IPS-18c (cell line): ENCODE data around the gene CCDC57.
"Not testable (repeated sequence)": the region's sequence is repeated elsewhere in the genome, so short reads cannot be mapped to it uniquely, and the experiment has no call there.

Experiments
- H3K4me3 ChIP-seq: 2 replicates; pipeline ENCODE4 v1.7.0; 2013; ENCODE audit warnings: low read depth, mild to moderate bottlenecking, low read length, moderate library complexity; ENCODE audit not compliant: insufficient read depth
- H3K9me3 ChIP-seq: one replicate; pipeline ENCODE4 v1.6.1; 2013; ENCODE audit warnings: mild to moderate bottlenecking, low read length, moderate library complexity; ENCODE audit not compliant: control insufficient read depth, insufficient read depth

Gene CCDC57

GRCh38 chr17:82177761-82178498 is 34.7 kb downstream of the CCDC57 start:
- no peaks in the 10 kb centered on the region for H3K9me3 ChIP-seq
- no peak overlapping the region for H3K4me3 ChIP-seq

GRCh38 chr17:82177276-82177675 is 35.4 kb downstream of the CCDC57 start:
- Histone ChIP-seq H3K4me3 (no peak overlapping the region), H3K9me3 (no peaks in the 10 kb centered on the region)

DNA sequence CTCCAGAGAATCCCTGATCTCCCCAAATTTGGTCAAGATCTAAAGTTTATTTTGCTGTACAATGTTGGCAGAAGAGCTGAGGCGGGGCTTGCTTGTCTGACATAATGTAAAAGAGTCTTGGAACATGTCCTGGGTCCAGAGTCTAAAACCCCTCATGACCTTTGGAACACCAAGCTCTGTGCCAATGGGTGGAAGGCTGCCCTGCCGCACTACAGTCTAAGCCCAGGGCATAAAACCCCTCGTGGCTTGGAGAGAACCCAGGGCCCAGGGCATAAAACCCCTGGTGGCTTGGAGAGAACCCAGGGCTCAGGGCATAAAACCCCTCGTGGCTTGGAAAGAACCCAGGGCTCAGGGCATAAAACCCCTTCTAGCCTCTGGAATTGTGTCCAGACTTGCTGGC is 36.7 kb downstream of the CCDC57 start:
- H3K4me3 ChIP-seq = no peak overlapping the region
- H3K9me3 ChIP-seq = no peaks in the 10 kb centered on the region

GRCh38 chr17:82175201-82175600 is 37.4 kb downstream of the CCDC57 start:
- no peak overlapping the region; the same call in 1 of the 2 replicates for H3K4me3 ChIP-seq

GRCh38 chr17:82174042-82174857 is 38.4 kb downstream of the CCDC57 start:
- H3K4me3 ChIP-seq, H3K9me3 ChIP-seq: not testable (repeated sequence)

More at GRCh38 chr17:82175201-82175600, 37.4 kb downstream of the CCDC57 start:
- H3K9me3 ChIP-seq = no peaks in the 10 kb centered on the region

DNA sequence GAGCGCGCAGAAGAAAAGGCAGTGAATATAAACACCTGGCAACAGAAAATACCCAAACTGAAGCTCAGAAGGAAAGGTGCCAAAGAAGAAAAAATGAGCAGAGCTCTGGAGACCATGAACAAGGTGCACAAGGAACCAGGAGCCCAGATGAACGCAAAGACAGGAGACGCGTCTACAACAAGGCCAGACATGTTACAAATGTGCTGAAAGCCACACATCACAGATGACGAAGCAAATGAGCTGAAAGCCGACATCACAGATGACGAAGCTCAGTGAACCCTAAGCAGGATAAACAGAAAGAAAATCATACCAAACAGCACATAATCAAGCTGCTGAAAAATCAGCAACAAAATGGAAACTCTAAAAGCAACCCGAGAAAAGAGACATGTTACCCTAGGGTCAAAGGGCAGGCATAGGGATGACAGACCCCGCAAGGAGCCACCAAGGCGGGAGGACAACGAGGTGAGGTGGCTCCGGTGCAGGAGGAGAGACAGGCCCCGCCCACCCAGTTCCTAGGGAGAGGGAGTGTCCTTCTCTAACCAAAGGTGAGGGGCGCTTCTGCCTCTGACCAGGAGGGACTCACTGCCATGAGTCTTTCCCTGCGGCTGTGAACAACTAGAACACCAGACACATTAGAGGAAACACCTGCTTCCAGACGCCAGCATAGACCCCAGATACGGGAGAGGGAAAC is 39.1 kb downstream of the CCDC57 start:
- H3K4me3 ChIP-seq = no peak overlapping the region; the same call in 1 of the 2 replicates

GRCh38 chr17:82172486-82173160 is 40.0 kb downstream of the CCDC57 start:
- Histone ChIP-seq H3K9me3 (no peaks in the 10 kb centered on the region), H3K4me3 (no peak overlapping the region)

More for the DNA sequence above, 39.1 kb downstream of the CCDC57 start:
- no peaks in the 10 kb centered on the region for H3K9me3 ChIP-seq

DNA sequence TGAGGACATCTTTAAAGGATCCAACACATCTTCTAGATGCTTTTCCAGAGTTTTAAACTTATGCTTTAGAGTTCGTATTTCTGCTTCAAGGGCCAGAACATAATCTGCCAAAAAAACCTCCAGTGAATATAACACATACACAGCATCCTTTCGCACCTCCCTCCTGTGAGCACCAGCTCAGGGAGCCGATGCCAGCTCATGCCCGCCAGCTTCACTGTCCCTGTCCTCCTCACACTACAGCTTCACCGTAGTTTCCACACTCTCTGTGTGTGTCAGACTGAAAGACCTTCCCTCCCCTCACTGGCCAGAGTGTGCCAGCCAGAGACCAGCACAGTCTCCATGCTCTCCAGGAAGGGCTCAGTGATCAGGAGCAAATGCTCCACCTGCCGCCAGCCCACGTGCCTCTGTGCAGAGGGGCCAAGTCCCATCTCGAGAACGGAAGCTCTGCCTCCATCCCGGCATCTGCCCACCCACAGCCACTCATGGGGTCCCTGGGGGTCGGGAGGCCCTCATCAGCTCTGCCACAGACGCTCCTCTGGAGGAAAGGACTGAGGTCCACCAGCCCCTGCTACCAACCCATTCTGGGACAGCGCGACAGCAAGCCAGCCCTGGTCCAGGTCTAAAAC is 40.8 kb downstream of the CCDC57 start:
- Histone ChIP-seq H3K4me3 (no peak overlapping the region), H3K9me3 (no peaks in the 10 kb centered on the region)

DNA sequence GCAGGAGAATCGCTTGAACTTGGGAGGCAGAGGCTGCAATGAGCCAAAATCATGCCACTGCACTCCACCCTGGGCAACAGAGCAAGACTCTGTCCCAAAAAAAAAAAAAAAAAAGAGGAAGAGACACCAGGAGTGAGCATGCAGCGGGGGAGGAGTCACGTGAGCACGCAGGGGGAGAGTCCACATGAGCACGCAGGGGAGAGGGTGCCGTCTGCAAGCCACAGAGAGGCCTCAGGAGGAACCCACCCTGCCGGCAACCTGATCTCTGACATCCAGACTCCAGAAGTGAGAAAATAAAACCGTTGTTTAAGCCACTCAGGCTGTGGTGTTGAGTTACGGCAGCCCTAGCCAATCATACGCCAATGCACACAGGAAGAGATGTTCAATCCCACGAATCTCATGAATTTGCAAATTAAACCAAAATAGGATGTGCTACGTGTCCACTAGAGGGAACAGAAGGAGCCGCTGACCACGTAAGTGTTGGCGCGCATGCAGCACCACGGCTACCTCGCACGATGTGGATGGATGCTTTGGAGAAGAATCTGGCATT is 42.2 kb downstream of the CCDC57 start:
- no peaks in the 10 kb centered on the region for H3K9me3 ChIP-seq
- no peak overlapping the region for H3K4me3 ChIP-seq

DNA sequence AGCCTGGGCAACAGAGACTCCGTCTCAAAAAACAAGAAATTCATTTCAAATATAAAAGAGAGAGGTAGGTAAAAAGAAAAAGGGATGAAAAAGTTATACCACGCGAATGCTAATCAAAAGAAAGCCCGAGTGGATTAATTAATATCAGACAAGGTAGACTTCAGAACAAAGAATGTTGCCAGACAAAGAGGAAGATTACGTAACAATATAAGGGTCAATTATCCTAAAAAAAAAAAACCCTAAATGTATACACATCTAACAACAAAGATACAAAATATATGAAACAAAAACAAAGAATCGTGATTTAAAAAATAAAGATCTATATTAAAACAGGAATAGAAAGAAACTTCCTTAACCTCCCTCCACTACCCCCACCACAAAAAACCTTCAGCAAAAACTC is 44.1 kb downstream of the CCDC57 start:
- H3K9me3 ChIP-seq = no peaks in the 10 kb centered on the region

GRCh38 chr17:82167028-82167427 is 45.6 kb downstream of the CCDC57 start:
- no peak overlapping the region for H3K4me3 ChIP-seq
- no peaks in the 10 kb centered on the region for H3K9me3 ChIP-seq

More for the DNA sequence above, 44.1 kb downstream of the CCDC57 start:
- H3K4me3 ChIP-seq = no peak overlapping the region

GRCh38 chr17:82164853-82165252 is 47.8 kb downstream of the CCDC57 start:
- H3K9me3 ChIP-seq = no peaks in the 10 kb centered on the region
- H3K4me3 ChIP-seq = no peak overlapping the region

DNA sequence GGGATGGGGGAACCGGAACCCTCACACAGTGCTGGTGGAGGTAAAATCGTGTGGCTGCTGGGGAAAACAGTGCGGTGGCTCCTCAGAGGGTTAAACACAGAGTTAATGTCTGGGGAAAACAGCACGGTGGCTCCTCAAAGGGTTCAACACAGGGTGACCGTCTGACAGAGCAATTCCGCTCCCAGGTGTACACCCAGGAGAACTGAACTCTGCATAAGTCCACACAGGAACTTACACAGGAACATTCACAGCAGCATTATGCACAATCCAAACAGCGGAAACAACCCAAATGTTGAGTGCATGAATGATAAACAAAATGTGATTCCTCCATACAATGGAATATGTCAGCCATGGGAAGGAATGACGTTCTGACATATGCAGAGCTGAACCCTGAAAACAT is 51.4 kb downstream of the CCDC57 start:
- H3K4me3 ChIP-seq = no peak overlapping the region
- H3K9me3 ChIP-seq = no peaks in the 10 kb centered on the region

DNA sequence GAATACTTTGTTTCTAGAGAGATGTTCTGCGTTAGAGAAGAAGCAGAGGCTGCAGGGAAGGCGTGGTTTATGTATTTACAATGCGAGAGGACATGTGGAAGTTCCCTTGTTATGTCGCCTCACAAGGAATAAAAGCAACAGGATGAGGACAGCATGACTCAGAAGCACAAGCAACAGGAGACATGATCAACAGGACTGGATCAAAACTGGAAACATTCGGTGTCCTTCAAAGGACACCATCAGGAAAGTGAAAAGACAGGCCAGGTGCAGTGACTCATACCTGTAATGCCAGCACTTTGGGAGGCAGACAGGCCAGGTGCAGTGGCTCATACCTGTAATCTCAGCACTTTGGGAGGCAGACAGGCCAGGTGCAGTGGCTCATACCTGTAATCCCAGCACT is 52.6 kb downstream of the CCDC57 start:
- no peak overlapping the region for H3K4me3 ChIP-seq
- no peaks in the 10 kb centered on the region for H3K9me3 ChIP-seq

GRCh38 chr17:82158825-82159224 is 53.8 kb downstream of the CCDC57 start:
- Histone ChIP-seq H3K9me3 (no peaks in the 10 kb centered on the region), H3K4me3 (no peak overlapping the region)
